ENCODE data around the gene CEND1.

Gene CEND1

GRCh38 chr11:765802-766091 lies 24.1 kb downstream of the CEND1 start:
- Histone ChIP-seq H4K20me1 (ENCODE audit: insufficient read depth, low read length) (peaks cover 3% of the 10 kb centered on the region; the same call in 1 of the 2 replicates), H3K9ac (ENCODE audit: low read length) (no peak overlapping the region), H3K4me1 (ENCODE audit: low read length) (no peaks in the 10 kb centered on the region), H2AFZ (ENCODE audit: low read length) (no peak overlapping the region), H3K9me3 (replicated peaks; ENCODE audit: insufficient read depth, low read length) (no peaks in the 10 kb centered on the region), H3K27me3 (replicated peaks; ENCODE audit: insufficient read depth, low read length) (no peaks in the 10 kb centered on the region), H3K36me3 (replicated peaks; ENCODE audit: insufficient read depth, low read length) (peaks cover 6% of the 10 kb centered on the region), H3K27ac (ENCODE audit: low read length) (no peak overlapping the region), H3K79me2 (ENCODE audit: low read length) (peaks cover 10% of the 10 kb centered on the region; the same call in 1 of the 2 replicates), H3F3A (ENCODE audit: insufficient read depth, low read length) (peaks cover 28% of the 10 kb centered on the region), H3K4me3 (ENCODE audit: low read length) (no peak overlapping the region), H3K4me2 (ENCODE audit: low read depth, low read length) (no peak overlapping the region), H3K9me2 (replicated peaks; ENCODE audit: insufficient read depth, low read length) (no peaks in the 10 kb centered on the region)
- DNase-seq: no peak
- no peak for TF ChIP-seq EZH2phosphoT487 (IDR thresholded peaks at IDR 0.05; ENCODE audit: low read length)

GRCh38 chr11:765025-765801 lies 24.7 kb downstream of the CEND1 start:
- DNase-seq: peak; percentile 59
- Histone ChIP-seq H2AFZ (ENCODE audit: low read length) (no peak overlapping the region), H3K4me3 (ENCODE audit: low read length) (no peak overlapping the region), H3K4me1 (ENCODE audit: low read length) (no peaks in the 10 kb centered on the region), H3K9me2 (replicated peaks; ENCODE audit: insufficient read depth, low read length) (no peaks in the 10 kb centered on the region), H4K20me1 (ENCODE audit: insufficient read depth, low read length) (peaks cover 3% of the 10 kb centered on the region; the same call in 1 of the 2 replicates), H3K27ac (ENCODE audit: low read length) (no peak overlapping the region), H3K36me3 (replicated peaks; ENCODE audit: insufficient read depth, low read length) (peaks cover 5% of the 10 kb centered on the region), H3K9me3 (replicated peaks; ENCODE audit: insufficient read depth, low read length) (no peaks in the 10 kb centered on the region), H3K27me3 (replicated peaks; ENCODE audit: insufficient read depth, low read length) (no peaks in the 10 kb centered on the region), H3F3A (ENCODE audit: insufficient read depth, low read length) (peaks cover 28% of the 10 kb centered on the region), H3K9ac (ENCODE audit: low read length) (no peak overlapping the region), H3K79me2 (ENCODE audit: low read length) (peaks cover 6% of the 10 kb centered on the region; the same call in 1 of the 2 replicates), H3K4me2 (ENCODE audit: low read depth, low read length) (no peak overlapping the region)
- no peak for TF ChIP-seq EZH2 (optimal IDR thresholded peaks at IDR 0.05; ENCODE audit: low read depth, low read length)
- TF ChIP-seq, protein P1, sequence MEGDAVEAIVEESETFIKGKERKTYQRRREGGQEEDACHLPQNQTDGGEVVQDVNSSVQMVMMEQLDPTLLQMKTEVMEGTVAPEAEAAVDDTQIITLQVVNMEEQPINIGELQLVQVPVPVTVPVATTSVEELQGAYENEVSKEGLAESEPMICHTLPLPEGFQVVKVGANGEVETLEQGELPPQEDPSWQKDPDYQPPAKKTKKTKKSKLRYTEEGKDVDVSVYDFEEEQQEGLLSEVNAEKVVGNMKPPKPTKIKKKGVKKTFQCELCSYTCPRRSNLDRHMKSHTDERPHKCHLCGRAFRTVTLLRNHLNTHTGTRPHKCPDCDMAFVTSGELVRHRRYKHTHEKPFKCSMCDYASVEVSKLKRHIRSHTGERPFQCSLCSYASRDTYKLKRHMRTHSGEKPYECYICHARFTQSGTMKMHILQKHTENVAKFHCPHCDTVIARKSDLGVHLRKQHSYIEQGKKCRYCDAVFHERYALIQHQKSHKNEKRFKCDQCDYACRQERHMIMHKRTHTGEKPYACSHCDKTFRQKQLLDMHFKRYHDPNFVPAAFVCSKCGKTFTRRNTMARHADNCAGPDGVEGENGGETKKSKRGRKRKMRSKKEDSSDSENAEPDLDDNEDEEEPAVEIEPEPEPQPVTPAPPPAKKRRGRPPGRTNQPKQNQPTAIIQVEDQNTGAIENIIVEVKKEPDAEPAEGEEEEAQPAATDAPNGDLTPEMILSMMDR (IDR thresholded peaks at IDR 0.05; ENCODE audit: low read length): peak; percentile 64

DNA sequence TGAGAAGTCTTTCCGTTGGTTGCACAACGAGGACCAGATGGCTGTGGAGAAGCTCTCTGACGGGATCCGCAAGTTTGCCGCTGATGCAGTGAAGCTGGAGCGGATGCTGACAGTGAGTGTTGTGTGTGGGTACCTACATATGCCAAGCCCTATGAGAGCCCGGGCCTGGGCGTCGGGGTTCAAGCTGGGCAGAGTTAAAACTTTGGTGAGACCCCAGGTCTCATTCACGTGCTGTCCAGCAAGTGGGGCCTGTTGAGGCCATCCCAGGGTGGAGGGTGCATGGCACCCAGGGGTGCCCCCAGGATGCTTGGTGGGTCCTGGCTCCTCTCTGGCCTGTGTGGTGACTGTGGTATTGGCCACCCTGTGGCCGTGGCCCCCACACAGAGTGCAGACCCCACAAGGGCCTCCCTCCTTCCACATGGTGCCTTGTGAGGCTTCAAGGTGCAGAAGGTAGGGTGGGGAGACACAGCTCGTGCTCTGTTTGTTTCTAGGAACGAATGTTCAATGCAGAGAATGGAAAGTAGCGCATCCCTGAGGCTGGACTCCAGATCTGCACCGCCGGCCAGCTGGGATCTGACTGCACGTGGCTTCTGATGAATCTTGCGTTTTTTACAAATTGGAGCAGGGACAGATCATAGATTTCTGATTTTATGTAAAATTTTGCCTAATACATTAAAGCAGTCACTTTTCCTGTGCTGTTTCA lies 25.4 kb downstream of the CEND1 start:
- Histone ChIP-seq H3K9me3 (replicated peaks; ENCODE audit: insufficient read depth, low read length) (no peaks in the 10 kb centered on the region), H3K27ac (ENCODE audit: low read length) (no peak overlapping the region), H3F3A (ENCODE audit: insufficient read depth, low read length) (peaks cover 28% of the 10 kb centered on the region), H2AFZ (ENCODE audit: low read length) (no peak overlapping the region), H4K20me1 (ENCODE audit: insufficient read depth, low read length) (peaks cover 3% of the 10 kb centered on the region; the same call in 1 of the 2 replicates), H3K27me3 (replicated peaks; ENCODE audit: insufficient read depth, low read length) (no peaks in the 10 kb centered on the region), H3K9me2 (replicated peaks; ENCODE audit: insufficient read depth, low read length) (no peaks in the 10 kb centered on the region), H3K4me3 (ENCODE audit: low read length) (no peak overlapping the region), H3K36me3 (replicated peaks; ENCODE audit: insufficient read depth, low read length) (peaks cover 8% of the 10 kb centered on the region), H3K4me2 (ENCODE audit: low read depth, low read length) (no peak overlapping the region), H3K9ac (ENCODE audit: low read length) (no peak overlapping the region), H3K79me2 (ENCODE audit: low read length) (peaks cover 6% of the 10 kb centered on the region; the same call in 1 of the 2 replicates), H3K4me1 (ENCODE audit: low read length) (no peaks in the 10 kb centered on the region)
- DNase-seq: no peak
- TF ChIP-seq EZH2 (optimal IDR thresholded peaks at IDR 0.05; ENCODE audit: low read depth, low read length) (no peak), EZH2phosphoT487 (IDR thresholded peaks at IDR 0.05; ENCODE audit: low read length) (no peak)
- TF ChIP-seq, protein P1 (IDR thresholded peaks at IDR 0.05; ENCODE audit: low read length): no peak

Measured in MM.1S (cell line).